Fibroblast of mammary gland (primary cell): ENCODE measurements around the gene DOK1.

Experiments
- DNase-seq: peaks from one replicate; pipeline ENCODE4 v3.0.0-alpha.2; 2010; ENCODE audit warnings: low read depth
- H3K4me3 ChIP-seq: 2 replicates; pipeline ENCODE4 v1.5.1; 2011; ENCODE audit warnings: low read depth, mild to moderate bottlenecking, low read length, moderate library complexity; ENCODE audit not compliant: control insufficient read depth
- TF ChIP-seq, protein P1 (sequence below): conservative IDR thresholded peaks from 2 replicates; pipeline ENCODE4 v1.5.1; 2011; ENCODE audit warnings: low read depth, low read length, inconsistent platforms; ENCODE audit not compliant: control insufficient read depth, insufficient read depth

Gene DOK1

DNA sequence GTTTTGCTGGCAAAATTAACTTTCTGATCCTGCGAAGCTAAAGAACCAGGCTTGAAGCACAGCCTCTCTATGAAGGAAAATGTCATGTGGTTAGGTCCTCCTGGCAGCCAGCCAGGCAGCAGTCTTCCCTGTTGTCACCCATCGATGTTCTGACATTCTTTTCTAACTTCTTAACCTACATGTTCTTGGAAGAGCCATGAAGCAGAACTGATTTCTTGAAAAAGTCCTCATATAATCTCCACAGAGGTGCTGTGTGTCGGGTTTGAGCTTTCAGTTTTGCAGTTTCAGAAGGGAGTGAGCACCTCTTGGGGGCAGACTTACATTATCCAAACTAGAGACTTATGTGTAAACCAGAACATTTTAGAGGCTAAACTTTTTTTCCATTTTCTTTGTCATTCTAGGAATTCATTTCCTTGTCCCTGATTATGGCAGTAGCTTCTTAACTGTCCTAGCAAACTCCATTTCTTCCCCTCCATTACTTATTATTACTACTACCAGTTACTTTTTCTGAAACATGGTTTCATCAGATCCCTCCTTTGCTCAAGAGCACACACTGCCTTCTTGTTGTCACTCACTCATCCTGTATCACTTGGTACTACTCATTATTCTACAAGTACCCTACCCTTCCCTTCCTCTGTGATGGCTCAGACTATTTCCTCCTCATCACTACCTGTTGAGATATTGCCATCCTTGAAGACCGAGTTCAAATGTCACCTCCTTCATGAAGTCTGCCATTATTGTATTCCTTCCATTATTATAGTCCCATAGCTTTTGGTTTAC lies 31.1 kb downstream of the DOK1 start:
- TF ChIP-seq, protein P1, sequence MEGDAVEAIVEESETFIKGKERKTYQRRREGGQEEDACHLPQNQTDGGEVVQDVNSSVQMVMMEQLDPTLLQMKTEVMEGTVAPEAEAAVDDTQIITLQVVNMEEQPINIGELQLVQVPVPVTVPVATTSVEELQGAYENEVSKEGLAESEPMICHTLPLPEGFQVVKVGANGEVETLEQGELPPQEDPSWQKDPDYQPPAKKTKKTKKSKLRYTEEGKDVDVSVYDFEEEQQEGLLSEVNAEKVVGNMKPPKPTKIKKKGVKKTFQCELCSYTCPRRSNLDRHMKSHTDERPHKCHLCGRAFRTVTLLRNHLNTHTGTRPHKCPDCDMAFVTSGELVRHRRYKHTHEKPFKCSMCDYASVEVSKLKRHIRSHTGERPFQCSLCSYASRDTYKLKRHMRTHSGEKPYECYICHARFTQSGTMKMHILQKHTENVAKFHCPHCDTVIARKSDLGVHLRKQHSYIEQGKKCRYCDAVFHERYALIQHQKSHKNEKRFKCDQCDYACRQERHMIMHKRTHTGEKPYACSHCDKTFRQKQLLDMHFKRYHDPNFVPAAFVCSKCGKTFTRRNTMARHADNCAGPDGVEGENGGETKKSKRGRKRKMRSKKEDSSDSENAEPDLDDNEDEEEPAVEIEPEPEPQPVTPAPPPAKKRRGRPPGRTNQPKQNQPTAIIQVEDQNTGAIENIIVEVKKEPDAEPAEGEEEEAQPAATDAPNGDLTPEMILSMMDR, result no peak
- no peak overlapping the region for H3K4me3 ChIP-seq
- DNase-seq, result no peak

DNA sequence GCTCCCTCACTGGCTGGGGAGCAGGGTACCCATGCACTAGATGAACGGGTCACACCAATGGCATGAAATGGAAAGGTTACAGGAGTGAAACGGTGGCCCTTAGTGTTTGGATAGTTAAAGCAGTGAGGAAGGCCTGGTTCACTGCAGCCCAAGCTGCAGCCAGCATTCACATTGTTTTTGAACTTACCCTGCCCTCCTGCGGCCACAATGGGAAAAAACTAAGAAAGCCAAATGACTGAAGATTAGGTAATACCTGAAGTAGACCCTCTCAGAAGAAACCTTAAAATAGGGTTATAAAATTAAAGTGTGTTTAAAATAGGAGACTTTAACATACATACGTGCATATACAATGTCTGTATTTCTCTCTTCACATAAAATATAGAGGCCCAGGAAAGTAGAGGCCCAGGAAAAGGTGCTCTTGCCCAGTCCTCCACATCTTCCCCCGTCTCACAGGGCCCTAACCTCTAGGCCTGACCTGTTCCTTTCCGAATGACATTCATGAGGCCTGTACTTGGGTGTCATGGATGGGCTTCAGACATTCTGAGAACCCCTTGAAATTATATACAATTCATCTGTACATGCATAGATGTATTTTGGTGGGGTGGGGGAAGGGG lies 33.3 kb downstream of the DOK1 start:
- DNase-seq, result peak; percentile 75
- TF ChIP-seq, protein P1, result peak; percentile 76

DNA sequence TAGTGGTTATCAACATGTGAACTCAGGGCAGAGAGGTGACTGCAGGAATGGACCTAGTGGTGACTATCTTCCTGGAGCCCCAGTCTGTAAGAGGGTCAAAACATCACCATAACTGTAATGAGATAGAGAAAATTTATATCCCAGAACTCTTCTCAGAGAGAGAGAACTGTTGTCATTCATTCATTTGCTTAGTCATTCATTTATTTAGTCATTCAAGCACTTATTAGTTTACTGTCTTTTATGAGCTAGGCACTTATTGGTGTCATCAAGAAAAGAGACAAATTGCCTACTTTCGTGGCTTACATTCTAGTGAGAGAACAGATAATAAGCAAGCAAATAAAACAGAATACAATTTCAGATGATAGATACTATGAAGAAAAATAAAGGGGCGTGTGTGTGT lies 34.1 kb downstream of the DOK1 start:
- TF ChIP-seq, protein P1, result no peak
- no peak for DNase-seq
- no peak overlapping the region for H3K4me3 ChIP-seq

More for the DNA sequence above, 33.3 kb downstream of the DOK1 start:
- H3K4me3 ChIP-seq, result no peak overlapping the region

DNA sequence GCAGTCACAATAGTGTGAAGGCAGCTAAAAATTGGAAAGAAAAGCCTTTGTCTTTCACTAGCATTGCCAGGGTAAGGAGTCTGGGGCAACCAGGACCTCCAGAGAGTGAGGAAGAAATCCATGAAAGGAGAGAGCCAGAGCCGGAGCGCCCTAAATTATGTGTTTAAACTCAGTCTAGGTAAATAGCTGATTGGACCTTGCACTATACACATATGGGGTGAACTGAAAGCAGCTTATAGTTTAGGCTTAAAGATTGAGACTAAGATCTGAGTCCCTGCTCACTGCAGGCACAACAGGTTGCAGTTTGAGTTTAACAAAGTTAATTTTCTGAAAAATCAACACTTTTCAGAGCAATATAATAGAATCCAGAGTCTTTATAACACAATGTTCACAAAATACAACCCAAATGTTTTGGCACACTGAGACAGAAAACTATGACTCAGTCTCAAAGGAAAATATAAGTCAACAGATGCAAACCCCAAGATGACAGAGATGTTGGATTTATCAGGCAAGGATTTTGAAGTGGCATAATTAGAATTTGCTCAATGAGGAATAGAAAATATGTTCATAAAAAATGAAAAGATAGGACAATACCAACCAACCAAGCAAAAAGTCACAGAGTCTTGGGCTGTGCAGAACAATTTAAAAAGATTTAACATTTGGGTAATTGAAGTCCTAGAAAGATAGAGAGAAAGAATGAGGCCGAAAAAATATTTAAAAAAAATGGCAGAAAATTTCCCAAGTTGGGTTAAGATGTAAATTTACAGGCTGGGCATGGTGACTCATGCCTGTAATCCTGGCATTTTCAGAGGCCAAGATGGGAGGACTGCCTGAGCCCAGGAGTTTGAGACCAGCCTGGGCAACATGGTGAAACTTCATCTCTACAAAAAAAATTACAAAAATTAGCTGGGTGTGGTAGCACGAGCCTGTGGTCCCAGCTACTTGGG lies 39.6 kb downstream of the DOK1 start:
- TF ChIP-seq, protein P1, result no peak
- DNase-seq, result peak; percentile 58

GRCh38 chr2:74596584-74596983 lies 42.1 kb downstream of the DOK1 start:
- TF ChIP-seq, protein P1, result no peak
- H3K4me3 ChIP-seq, result no peak overlapping the region
- DNase-seq, result no peak

More for the DNA sequence above, 39.6 kb downstream of the DOK1 start:
- H3K4me3 ChIP-seq, result no peak overlapping the region

- no peak overlapping the region for H3K4me3 ChIP-seq
- DNase-seq, result peak; percentile 36
- TF ChIP-seq, protein P1, result no peak
Observed at GRCh38 chr2:74597410-74597809, 42.9 kb downstream of the DOK1 start.
